GM10847 (cell line): Measurements from ENCODE around the gene TBC1D5.

ENCODE experiments used
- POLR2A ChIP-seq: IDR thresholded peaks from 2 replicates; pipeline ENCODE4 v1.6.1; 2011; ENCODE audit not compliant: insufficient read length; ENCODE audit errors: extremely low read depth

Gene TBC1D5

GRCh38 chr3:17626395-17626794 is 116.0 kb downstream of the TBC1D5 start:
- TF ChIP-seq POLR2A = no peak

- no peak for TF ChIP-seq POLR2A
These were observed 117.3 kb downstream of the TBC1D5 start for GRCh38 chr3:17625133-17625532.

GRCh38 chr3:17623464-17623863 is 119.0 kb downstream of the TBC1D5 start:
- TF ChIP-seq POLR2A = no peak

GRCh38 chr3:17619968-17620367 is 122.5 kb downstream of the TBC1D5 start:
- TF ChIP-seq POLR2A = no peak

GRCh38 chr3:17607905-17608304 is 134.5 kb downstream of the TBC1D5 start:
- TF ChIP-seq POLR2A = no peak

- no peak for TF ChIP-seq POLR2A
These were observed 136.5 kb downstream of the TBC1D5 start for GRCh38 chr3:17605934-17606333.

GRCh38 chr3:17605032-17605431 is 137.4 kb downstream of the TBC1D5 start:
- TF ChIP-seq POLR2A = no peak

- TF ChIP-seq POLR2A = no peak
These were observed 140.3 kb downstream of the TBC1D5 start for GRCh38 chr3:17602126-17602525.

GRCh38 chr3:17592956-17593355 is 149.5 kb downstream of the TBC1D5 start:
- no peak for TF ChIP-seq POLR2A

- no peak for TF ChIP-seq POLR2A
These were observed 152.0 kb downstream of the TBC1D5 start for GRCh38 chr3:17590465-17590864.

GRCh38 chr3:17589888-17590287 is 152.5 kb downstream of the TBC1D5 start:
- no peak for TF ChIP-seq POLR2A

- TF ChIP-seq POLR2A = no peak
These were observed 154.0 kb downstream of the TBC1D5 start for GRCh38 chr3:17588422-17588821.

GRCh38 chr3:17585394-17586325 is 156.8 kb downstream of the TBC1D5 start:
- TF ChIP-seq POLR2A = no peak

GRCh38 chr3:17584066-17584465 is 158.4 kb downstream of the TBC1D5 start:
- TF ChIP-seq POLR2A = no peak

- TF ChIP-seq POLR2A = no peak
These were observed 158.9 kb downstream of the TBC1D5 start for GRCh38 chr3:17583530-17583929.

GRCh38 chr3:17581421-17582080 is 160.9 kb downstream of the TBC1D5 start:
- no peak for TF ChIP-seq POLR2A
